WTC11 (cell line): ENCODE measurements around the gene DIDO1. TPM values are rescaled to one million over a fixed set of nuclear protein-coding genes. Genes with fewer than 3 reads are reported as not detected.

Source experiments
- ATAC-seq: fragments of 200-7000 bp; cut with Tn5 transposase; 2 replicates; pipeline ENCODE4 v1.10.0; 2021; ENCODE audit warnings: mild to moderate bottlenecking, moderate library complexity
- CTCF ChIA-PET: fragments of 300-600 bp; sonication (Branson Sonifier 250); formaldehyde crosslinking; loops from one replicate; lab custom pipeline; 2021; ENCODE audit warnings: antibody characterized with exemption; lab: Charles Lee
- POLR2A ChIA-PET: fragments of 350-600 bp; sonication (Branson Sonifier 250); formaldehyde crosslinking; loops from one replicate; lab custom pipeline; 2021; ENCODE audit warnings: antibody characterized with exemption; lab: Charles Lee
- DNase-seq: peaks from one replicate; pipeline ENCODE4 v3.0.0; 2021; ENCODE audit warnings: low spot score
- H3K27ac Mint-ChIP-seq: 2 replicates; pipeline ENCODE4 v1.8.0; 2021; ENCODE audit warnings: mixed read lengths
- H3K27me3 Mint-ChIP-seq: 2 replicates; pipeline ENCODE4 v1.8.0; 2021; ENCODE audit warnings: low read depth, mild to moderate bottlenecking, moderate library complexity, mixed read lengths
- H3K36me3 Mint-ChIP-seq: 2 replicates; pipeline ENCODE4 v1.8.0; 2021; ENCODE audit warnings: mixed read lengths
- H3K4me1 Mint-ChIP-seq: 2 replicates; pipeline ENCODE4 v1.8.0; 2022; ENCODE audit warnings: mixed read lengths
- H3K4me3 Mint-ChIP-seq: 2 replicates; pipeline ENCODE4 v1.8.0; 2021; ENCODE audit warnings: mild to moderate bottlenecking, moderate library complexity, mixed read lengths
- H3K9me3 Mint-ChIP-seq: 2 replicates; pipeline ENCODE4 v1.8.0; 2021; ENCODE audit warnings: mixed read lengths
- ETV6 ChIP-seq: sonication (generic); formaldehyde crosslinking; IDR thresholded peaks from 2 replicates; pipeline ENCODE4 v1.8.1; 2022; ENCODE audit warnings: mild to moderate bottlenecking, missing genetic modification reagents
- FOXK1 ChIP-seq: sonication (generic); formaldehyde crosslinking; IDR thresholded peaks from 2 replicates; pipeline ENCODE4 v1.8.0; 2022; ENCODE audit warnings: mild to moderate bottlenecking, moderate library complexity, missing genetic modification reagents
- GRHL2 ChIP-seq: fragments of 250-450 bp; sonication (Bioruptor Pico); IDR thresholded peaks from 2 replicates; pipeline ENCODE4 v1.8.0; 2022; ENCODE audit warnings: mild to moderate bottlenecking, moderate library complexity; ENCODE audit not compliant: insufficient replicate concordance, severe bottlenecking
- OVOL2 ChIP-seq: fragments of 250-450 bp; sonication (Bioruptor Pico); IDR thresholded peaks from 2 replicates; pipeline ENCODE4 v1.9.0; 2021; ENCODE audit warnings: mild to moderate bottlenecking, borderline replicate concordance
- RELA ChIP-seq: sonication (generic); formaldehyde crosslinking; IDR thresholded peaks from 2 replicates; pipeline ENCODE4 v1.8.1; 2022; ENCODE audit warnings: missing genetic modification reagents, mild to moderate bottlenecking, borderline replicate concordance
- SOX15 ChIP-seq: fragments of 250-450 bp; sonication (Bioruptor Pico); IDR thresholded peaks from 2 replicates; pipeline ENCODE4 v1.9.0; 2021; ENCODE audit warnings: mild to moderate bottlenecking
- SP1 ChIP-seq: sonication (generic); formaldehyde crosslinking; conservative IDR thresholded peaks from 2 replicates; pipeline ENCODE4 v1.8.1; 2022; ENCODE audit warnings: missing genetic modification reagents
- TEAD1 ChIP-seq: sonication (generic); formaldehyde crosslinking; IDR thresholded peaks from 2 replicates; pipeline ENCODE4 v1.8.0; 2022; ENCODE audit warnings: mild to moderate bottlenecking, missing genetic modification reagents
- TEAD4 ChIP-seq: sonication (generic); formaldehyde crosslinking; IDR thresholded peaks from 2 replicates; pipeline ENCODE4 v1.8.0; 2022; ENCODE audit warnings: mild to moderate bottlenecking, missing genetic modification reagents
- TP53 ChIP-seq: sonication (generic); formaldehyde crosslinking; IDR thresholded peaks from 2 replicates; pipeline ENCODE4 v1.8.1; 2023; ENCODE audit warnings: mild to moderate bottlenecking, missing genetic modification reagents
- USF2 ChIP-seq: sonication (generic); formaldehyde crosslinking; IDR thresholded peaks from 2 replicates; pipeline ENCODE4 v1.8.1; 2023; ENCODE audit warnings: mild to moderate bottlenecking, missing genetic modification reagents, moderate library complexity
- ZMAT4 ChIP-seq: fragments of 250-450 bp; sonication (Bioruptor Pico); IDR thresholded peaks from 2 replicates; pipeline ENCODE4 v1.9.0; 2021; ENCODE audit warnings: mild to moderate bottlenecking
- ZNF317 ChIP-seq: sonication (generic); formaldehyde crosslinking; IDR thresholded peaks from 2 replicates; pipeline ENCODE4 v1.8.1; 2023; ENCODE audit warnings: low read depth, mild to moderate bottlenecking, moderate library complexity, missing genetic modification reagents, borderline replicate concordance
- ZSCAN18 ChIP-seq: fragments of 250-450 bp; sonication (Bioruptor Pico); IDR thresholded peaks from 2 replicates; pipeline ENCODE4 v2.1.2; 2022; ENCODE audit warnings: mild to moderate bottlenecking, moderate library complexity
- total RNA-seq: library from RNA; stranded (reverse); gene quantifications from 3 replicates; pipeline ENCODE4 v1.2.3, GENCODE V29; 2021
- TF ChIP-seq, protein P1 (sequence below): sonication (generic); formaldehyde crosslinking; conservative IDR thresholded peaks from 2 replicates; pipeline ENCODE4 v1.8.1; 2023; ENCODE audit warnings: mild to moderate bottlenecking, low read depth, missing genetic modification reagents, moderate library complexity
- TF ChIP-seq, protein P2 (sequence below): sonication (generic); formaldehyde crosslinking; IDR thresholded peaks from 2 replicates; pipeline ENCODE4 v1.8.1; 2022; ENCODE audit warnings: missing genetic modification reagents, borderline replicate concordance
- TF ChIP-seq, protein P3 (sequence below): sonication (generic); formaldehyde crosslinking; IDR thresholded peaks from 2 replicates; pipeline ENCODE4 v1.8.0; 2022; ENCODE audit warnings: mild to moderate bottlenecking, missing genetic modification reagents
- TF ChIP-seq, protein P4 (sequence below): fragments of 250-450 bp; sonication (Bioruptor Pico); IDR thresholded peaks from 2 replicates; pipeline ENCODE4 v1.8.0; 2021; ENCODE audit warnings: mild to moderate bottlenecking
- TF ChIP-seq, protein P5 (sequence below): fragments of 250-450 bp; sonication (Bioruptor Pico); IDR thresholded peaks from 2 replicates; pipeline ENCODE4 v1.9.0; 2021; ENCODE audit warnings: mild to moderate bottlenecking, borderline replicate concordance

DIDO1 gene
- total RNA-seq, 1 experiment from 2014 or later, result 87.3 TPM

GRCh38 chr20:62929051-62929538, 2.8 kb upstream of the DIDO1 start (continued):
- TF ChIP-seq, protein P1, sequence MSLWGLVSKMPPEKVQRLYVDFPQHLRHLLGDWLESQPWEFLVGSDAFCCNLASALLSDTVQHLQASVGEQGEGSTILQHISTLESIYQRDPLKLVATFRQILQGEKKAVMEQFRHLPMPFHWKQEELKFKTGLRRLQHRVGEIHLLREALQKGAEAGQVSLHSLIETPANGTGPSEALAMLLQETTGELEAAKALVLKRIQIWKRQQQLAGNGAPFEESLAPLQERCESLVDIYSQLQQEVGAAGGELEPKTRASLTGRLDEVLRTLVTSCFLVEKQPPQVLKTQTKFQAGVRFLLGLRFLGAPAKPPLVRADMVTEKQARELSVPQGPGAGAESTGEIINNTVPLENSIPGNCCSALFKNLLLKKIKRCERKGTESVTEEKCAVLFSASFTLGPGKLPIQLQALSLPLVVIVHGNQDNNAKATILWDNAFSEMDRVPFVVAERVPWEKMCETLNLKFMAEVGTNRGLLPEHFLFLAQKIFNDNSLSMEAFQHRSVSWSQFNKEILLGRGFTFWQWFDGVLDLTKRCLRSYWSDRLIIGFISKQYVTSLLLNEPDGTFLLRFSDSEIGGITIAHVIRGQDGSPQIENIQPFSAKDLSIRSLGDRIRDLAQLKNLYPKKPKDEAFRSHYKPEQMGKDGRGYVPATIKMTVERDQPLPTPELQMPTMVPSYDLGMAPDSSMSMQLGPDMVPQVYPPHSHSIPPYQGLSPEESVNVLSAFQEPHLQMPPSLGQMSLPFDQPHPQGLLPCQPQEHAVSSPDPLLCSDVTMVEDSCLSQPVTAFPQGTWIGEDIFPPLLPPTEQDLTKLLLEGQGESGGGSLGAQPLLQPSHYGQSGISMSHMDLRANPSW (CRISPR knock-in tag), result 0 out of 2 replicates have a peak, but pooled peaks have one; percentile 60
- TF ChIP-seq USF2, result no peak
- TF ChIP-seq SP1, result peak; percentile 41
- no peak for TF ChIP-seq RELA
- TF ChIP-seq ZSCAN18 (CRISPR knock-in tag), result no peak
- no peak for TF ChIP-seq ZNF317 (CRISPR knock-in tag)
- TF ChIP-seq, protein P2, sequence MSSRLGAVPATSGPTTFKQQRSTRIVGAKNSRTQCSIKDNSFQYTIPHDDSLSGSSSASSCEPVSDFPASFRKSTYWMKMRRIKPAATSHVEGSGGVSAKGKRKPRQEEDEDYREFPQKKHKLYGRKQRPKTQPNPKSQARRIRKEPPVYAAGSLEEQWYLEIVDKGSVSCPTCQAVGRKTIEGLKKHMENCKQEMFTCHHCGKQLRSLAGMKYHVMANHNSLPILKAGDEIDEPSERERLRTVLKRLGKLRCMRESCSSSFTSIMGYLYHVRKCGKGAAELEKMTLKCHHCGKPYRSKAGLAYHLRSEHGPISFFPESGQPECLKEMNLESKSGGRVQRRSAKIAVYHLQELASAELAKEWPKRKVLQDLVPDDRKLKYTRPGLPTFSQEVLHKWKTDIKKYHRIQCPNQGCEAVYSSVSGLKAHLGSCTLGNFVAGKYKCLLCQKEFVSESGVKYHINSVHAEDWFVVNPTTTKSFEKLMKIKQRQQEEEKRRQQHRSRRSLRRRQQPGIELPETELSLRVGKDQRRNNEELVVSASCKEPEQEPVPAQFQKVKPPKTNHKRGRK (CRISPR knock-in tag), result no peak
- TF ChIP-seq, protein P3, sequence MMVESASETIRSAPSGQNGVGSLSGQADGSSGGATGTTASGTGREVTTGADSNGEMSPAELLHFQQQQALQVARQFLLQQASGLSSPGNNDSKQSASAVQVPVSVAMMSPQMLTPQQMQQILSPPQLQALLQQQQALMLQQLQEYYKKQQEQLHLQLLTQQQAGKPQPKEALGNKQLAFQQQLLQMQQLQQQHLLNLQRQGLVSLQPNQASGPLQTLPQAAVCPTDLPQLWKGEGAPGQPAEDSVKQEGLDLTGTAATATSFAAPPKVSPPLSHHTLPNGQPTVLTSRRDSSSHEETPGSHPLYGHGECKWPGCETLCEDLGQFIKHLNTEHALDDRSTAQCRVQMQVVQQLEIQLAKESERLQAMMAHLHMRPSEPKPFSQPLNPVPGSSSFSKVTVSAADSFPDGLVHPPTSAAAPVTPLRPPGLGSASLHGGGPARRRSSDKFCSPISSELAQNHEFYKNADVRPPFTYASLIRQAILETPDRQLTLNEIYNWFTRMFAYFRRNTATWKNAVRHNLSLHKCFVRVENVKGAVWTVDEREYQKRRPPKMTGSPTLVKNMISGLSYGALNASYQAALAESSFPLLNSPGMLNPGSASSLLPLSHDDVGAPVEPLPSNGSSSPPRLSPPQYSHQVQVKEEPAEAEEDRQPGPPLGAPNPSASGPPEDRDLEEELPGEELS (CRISPR knock-in tag), result 0 out of 2 replicates have a peak, but pooled peaks have one; percentile 21
- TF ChIP-seq FOXK1 (CRISPR knock-in tag), result 0 out of 2 replicates have a peak, but pooled peaks have one; percentile 55
- no peak for TF ChIP-seq SOX15 (CRISPR knock-in tag)
- TF ChIP-seq TEAD4 (CRISPR knock-in tag), result no peak
- TF ChIP-seq, protein P4, sequence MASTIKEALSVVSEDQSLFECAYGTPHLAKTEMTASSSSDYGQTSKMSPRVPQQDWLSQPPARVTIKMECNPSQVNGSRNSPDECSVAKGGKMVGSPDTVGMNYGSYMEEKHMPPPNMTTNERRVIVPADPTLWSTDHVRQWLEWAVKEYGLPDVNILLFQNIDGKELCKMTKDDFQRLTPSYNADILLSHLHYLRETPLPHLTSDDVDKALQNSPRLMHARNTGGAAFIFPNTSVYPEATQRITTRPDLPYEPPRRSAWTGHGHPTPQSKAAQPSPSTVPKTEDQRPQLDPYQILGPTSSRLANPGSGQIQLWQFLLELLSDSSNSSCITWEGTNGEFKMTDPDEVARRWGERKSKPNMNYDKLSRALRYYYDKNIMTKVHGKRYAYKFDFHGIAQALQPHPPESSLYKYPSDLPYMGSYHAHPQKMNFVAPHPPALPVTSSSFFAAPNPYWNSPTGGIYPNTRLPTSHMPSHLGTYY (CRISPR knock-in tag), result no peak
- TF ChIP-seq OVOL2 (CRISPR knock-in tag), result no peak

- no peaks in the 10 kb centered on the region for H3K9me3 Mint-ChIP-seq
- no peaks in the 10 kb centered on the region; the same call in 1 of the 2 replicates for H3K27me3 Mint-ChIP-seq
- ATAC-seq, result peak; percentile 43
- POLR2A ChIA-PET, result interaction anchor here (0.7 to 6.2 kb wide), 5 partner anchors 8 to 14 kb away, joined by 3 to 53 read pairs (median 3); partner anchors contain the start of gene GID8
- DNase-seq, result peak; percentile 75
- H3K36me3 Mint-ChIP-seq, result peaks cover 3% of the 10 kb centered on the region; the same call in 1 of the 2 replicates
- CTCF ChIA-PET, result interaction anchor here (0.6 to 2.7 kb wide), 12 partner anchors 9 to 112 kb away, joined by 3 to 24 read pairs (median 6); partner anchors contain the start of gene GID8
- H3K4me1 Mint-ChIP-seq, result peaks cover 62% of the 10 kb centered on the region
- peak overlapping the region; percentile 82 for H3K4me3 Mint-ChIP-seq
- peak overlapping the region; percentile 99 for H3K27ac Mint-ChIP-seq
- TF ChIP-seq, protein P5, sequence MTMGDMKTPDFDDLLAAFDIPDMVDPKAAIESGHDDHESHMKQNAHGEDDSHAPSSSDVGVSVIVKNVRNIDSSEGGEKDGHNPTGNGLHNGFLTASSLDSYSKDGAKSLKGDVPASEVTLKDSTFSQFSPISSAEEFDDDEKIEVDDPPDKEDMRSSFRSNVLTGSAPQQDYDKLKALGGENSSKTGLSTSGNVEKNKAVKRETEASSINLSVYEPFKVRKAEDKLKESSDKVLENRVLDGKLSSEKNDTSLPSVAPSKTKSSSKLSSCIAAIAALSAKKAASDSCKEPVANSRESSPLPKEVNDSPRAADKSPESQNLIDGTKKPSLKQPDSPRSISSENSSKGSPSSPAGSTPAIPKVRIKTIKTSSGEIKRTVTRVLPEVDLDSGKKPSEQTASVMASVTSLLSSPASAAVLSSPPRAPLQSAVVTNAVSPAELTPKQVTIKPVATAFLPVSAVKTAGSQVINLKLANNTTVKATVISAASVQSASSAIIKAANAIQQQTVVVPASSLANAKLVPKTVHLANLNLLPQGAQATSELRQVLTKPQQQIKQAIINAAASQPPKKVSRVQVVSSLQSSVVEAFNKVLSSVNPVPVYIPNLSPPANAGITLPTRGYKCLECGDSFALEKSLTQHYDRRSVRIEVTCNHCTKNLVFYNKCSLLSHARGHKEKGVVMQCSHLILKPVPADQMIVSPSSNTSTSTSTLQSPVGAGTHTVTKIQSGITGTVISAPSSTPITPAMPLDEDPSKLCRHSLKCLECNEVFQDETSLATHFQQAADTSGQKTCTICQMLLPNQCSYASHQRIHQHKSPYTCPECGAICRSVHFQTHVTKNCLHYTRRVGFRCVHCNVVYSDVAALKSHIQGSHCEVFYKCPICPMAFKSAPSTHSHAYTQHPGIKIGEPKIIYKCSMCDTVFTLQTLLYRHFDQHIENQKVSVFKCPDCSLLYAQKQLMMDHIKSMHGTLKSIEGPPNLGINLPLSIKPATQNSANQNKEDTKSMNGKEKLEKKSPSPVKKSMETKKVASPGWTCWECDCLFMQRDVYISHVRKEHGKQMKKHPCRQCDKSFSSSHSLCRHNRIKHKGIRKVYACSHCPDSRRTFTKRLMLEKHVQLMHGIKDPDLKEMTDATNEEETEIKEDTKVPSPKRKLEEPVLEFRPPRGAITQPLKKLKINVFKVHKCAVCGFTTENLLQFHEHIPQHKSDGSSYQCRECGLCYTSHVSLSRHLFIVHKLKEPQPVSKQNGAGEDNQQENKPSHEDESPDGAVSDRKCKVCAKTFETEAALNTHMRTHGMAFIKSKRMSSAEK (CRISPR knock-in tag), result no peak
- TF ChIP-seq FOXK1 (CRISPR knock-in tag), result peak; percentile 34; the same call in 1 of the 2 replicates
- peak; percentile 13; the same call in 1 of the 2 replicates for TF ChIP-seq ETV6
- peak; percentile 67; the same call in 1 of the 2 replicates for TF ChIP-seq ZMAT4
- no peak for TF ChIP-seq GRHL2 (CRISPR knock-in tag)
- TF ChIP-seq TEAD1, result peak; percentile 47; the same call in 1 of the 2 replicates
- peak; percentile 26; the same call in 1 of the 2 replicates for TF ChIP-seq TP53 (CRISPR knock-in tag)
These were observed 2.1 kb upstream of the DIDO1 start for GRCh38 chr20:62928246-62928939.
